HCT116 (cell line): ENCODE data around the gene KCNK2. TPM values are rescaled to one million over a fixed set of nuclear protein-coding genes. Genes with fewer than 3 reads are reported as not detected.

Experiments used
- ATAC-seq: fragments of 200-7000 bp; cut with Tn5 transposase; 2 replicates; pipeline ENCODE4 v1.9.1; 2020; ENCODE audit warnings: mild to moderate bottlenecking, moderate library complexity
- BruUV-seq: library from RNA; stranded (reverse); fragments of 400-500 nt; replicated peaks from 2 replicates; lab custom pipeline; 2021; lab: Mats Ljungman, UMichigan
- CTCF ChIA-PET: fragments of 300-600 bp; sonication (Branson Sonifier 250); formaldehyde crosslinking; loops from one replicate; lab custom pipeline; 2021; ENCODE audit warnings: antibody characterized with exemption; lab: Charles Lee
- POLR2A ChIA-PET: fragments of 300-600, 350-600 bp; sonication (Branson Sonifier 250); formaldehyde crosslinking; loops from one replicate; lab custom pipeline; 2021; ENCODE audit warnings: antibody characterized with exemption; lab: Charles Lee
- RAD21 ChIA-PET, 2 experiments: fragments of 300-600 bp; sonication (Branson Sonifier 250); formaldehyde crosslinking; loops; one replicate each; lab custom pipeline; 2023; ENCODE audit warnings: low total read pairs in 2 of 2; ENCODE audit not compliant: uncharacterized antibody in 2 of 2, unreplicated experiment in 2 of 2, low non-redundant PET in 1 of 2; lab: Charles Lee
- DNase-seq: peaks from one replicate; pipeline ENCODE4 v3.0.0-alpha.2; 2010; ENCODE audit warnings: low read depth, low spot score
- H2AFZ ChIP-seq: fragments of 200-600 bp; shearing (Covaris generic), sonication (generic); 2 replicates; pipeline ENCODE4 v1.6.1; 2017; ENCODE audit warnings: low read depth, mixed run types, mixed read lengths, antibody characterized with exemption, low read length; ENCODE audit not compliant: poor library complexity, severe bottlenecking
- H3K27ac ChIP-seq: 2 replicates; pipeline ENCODE4 v1.5.1; 2012; ENCODE audit warnings: low read depth, low read length
- H3K27me3 ChIP-seq: fragments of 200-600 bp; sonication (generic); 2 replicates; pipeline ENCODE4 v1.6.1; 2016; ENCODE audit warnings: mixed run types, low read length, mixed read lengths; ENCODE audit not compliant: insufficient read depth
- H3K36me3 ChIP-seq, 2 experiments: fragments of 200-500 bp in 1 of 2; fragments of 200-600 bp in 1 of 2; sonication (Bioruptor generic) in 1 of 2; sonication (generic) in 1 of 2; 2 replicates each; pipeline versions ENCODE4 v1.5.1 to v1.6.1; 2014 to 2016; ENCODE audit warnings: low read length in 2 of 2, inconsistent platforms in 1 of 2, mixed read lengths in 1 of 2, mixed run types in 1 of 2; ENCODE audit not compliant: insufficient read depth in 2 of 2, control insufficient read depth in 1 of 2
- H3K4me1 ChIP-seq, 2 experiments: fragments of 200-600 bp in 1 of 2; sonication (generic) in 1 of 2; 2 replicates each; pipeline versions ENCODE4 v1.5.1 to v1.6.1; 2012 to 2017; ENCODE audit warnings: low read length in 2 of 2, inconsistent platforms in 1 of 2, mild to moderate bottlenecking in 1 of 2, mixed read lengths in 1 of 2, mixed run types in 1 of 2, moderate library complexity in 1 of 2; ENCODE audit not compliant: insufficient read depth in 2 of 2, control insufficient read depth in 1 of 2
- H3K4me2 ChIP-seq: fragments of 200-600 bp; sonication (generic); 2 replicates; pipeline ENCODE4 v1.6.1; 2017; ENCODE audit warnings: mixed run types, low read length, mixed read lengths
- H3K4me3 ChIP-seq, 2 experiments: fragments of 200-600 bp in 1 of 2; sonication (generic) in 1 of 2; replicated peaks in 1 of 2; 2 replicates each; pipeline ENCODE4 v1.5.1; 2011 to 2016; ENCODE audit warnings: low read length in 2 of 2, control low read depth in 1 of 2, low read depth in 1 of 2, mild to moderate bottlenecking in 1 of 2, mixed read lengths in 1 of 2, mixed run types in 1 of 2
- H3K79me2 ChIP-seq: fragments of 200-600 bp; sonication (generic); 2 replicates; pipeline ENCODE4 v1.6.1; 2017; ENCODE audit warnings: mild to moderate bottlenecking, mixed run types, low read length, moderate library complexity, mixed read lengths; ENCODE audit not compliant: insufficient read depth
- H3K9ac ChIP-seq: fragments of 200-600 bp; sonication (generic); 2 replicates; pipeline ENCODE4 v1.6.1; 2016; ENCODE audit warnings: low read length, mixed read lengths
- H3K9me2 ChIP-seq: fragments of 200-600 bp; sonication (generic), shearing (Covaris generic); 2 replicates; pipeline ENCODE4 v1.6.1; 2017; ENCODE audit warnings: mixed run types, mild to moderate bottlenecking, moderate library complexity; ENCODE audit not compliant: insufficient read depth
- H3K9me3 ChIP-seq, 2 experiments: fragments of 200-500 bp in 1 of 2; fragments of 200-600 bp in 1 of 2; sonication (Bioruptor generic) in 1 of 2; sonication (generic) in 1 of 2; 2 replicates each; pipeline ENCODE4 v1.6.1; 2014 to 2017; ENCODE audit warnings: low read length in 2 of 2, mixed read lengths in 2 of 2, inconsistent platforms in 1 of 2, low read depth in 1 of 2, mild to moderate bottlenecking in 1 of 2, mixed run types in 1 of 2, moderate library complexity in 1 of 2; ENCODE audit not compliant: control insufficient read depth in 1 of 2, insufficient read depth in 1 of 2
- H4K20me1 ChIP-seq: fragments of 200-600 bp; sonication (generic), shearing (Covaris generic); 2 replicates; pipeline ENCODE4 v1.6.1; 2017; ENCODE audit warnings: mixed run types, mild to moderate bottlenecking, moderate library complexity; ENCODE audit not compliant: insufficient read depth
- ATF3 ChIP-seq: IDR thresholded peaks from 2 replicates; pipeline ENCODE4 v1.6.1; 2012
- CBX3 ChIP-seq: IDR thresholded peaks from 2 replicates; pipeline ENCODE4 v1.6.1; 2012; ENCODE audit warnings: low read depth
- CEBPB ChIP-seq: IDR thresholded peaks from 2 replicates; pipeline ENCODE4 v1.6.1; 2012; ENCODE audit warnings: low read depth
- CTCF ChIP-seq, 3 experiments: fragments of 200-600 bp in 1 of 3; sonication (generic) in 1 of 3; IDR thresholded peaks in 2 of 3; conservative IDR thresholded peaks in 1 of 3; 2 replicates each; pipeline ENCODE4 v1.5.1; 2012 to 2017; ENCODE audit warnings: low read depth in 2 of 3, low read length in 2 of 3, antibody characterized with exemption in 1 of 3, borderline replicate concordance in 1 of 3, control low read depth in 1 of 3, mild to moderate bottlenecking in 1 of 3, mixed read lengths in 1 of 3, mixed run types in 1 of 3, moderate library complexity in 1 of 3; ENCODE audit not compliant: insufficient read depth in 1 of 3
- ELF1 ChIP-seq: IDR thresholded peaks from 2 replicates; pipeline ENCODE4 v1.6.1; 2012; ENCODE audit warnings: low read depth, borderline replicate concordance
- EZH2 ChIP-seq: fragments of 200-600 bp; sonication (generic); IDR thresholded peaks from 2 replicates; pipeline ENCODE4 v1.6.1; 2017; ENCODE audit warnings: antibody characterized with exemption, mixed run types
- FOSL1 ChIP-seq: IDR thresholded peaks from 2 replicates; pipeline ENCODE4 v1.6.1; 2012; ENCODE audit warnings: low read depth
- JUND ChIP-seq: IDR thresholded peaks from 2 replicates; pipeline ENCODE4 v1.6.1; 2012
- POLR2A ChIP-seq: IDR thresholded peaks from 2 replicates; pipeline ENCODE4 v1.7.0; 2011; ENCODE audit warnings: borderline replicate concordance; ENCODE audit not compliant: insufficient read depth, insufficient read length; ENCODE audit errors: extremely low read depth
- POLR2AphosphoS5 ChIP-seq: IDR thresholded peaks from 2 replicates; pipeline ENCODE4 v1.6.1; 2011; ENCODE audit warnings: mild to moderate bottlenecking, low read depth, low read length, moderate library complexity
- RAD21 ChIP-seq: IDR thresholded peaks from 2 replicates; pipeline ENCODE4 v1.6.1; 2012; ENCODE audit warnings: low read depth, mild to moderate bottlenecking
- SIN3A ChIP-seq: IDR thresholded peaks from 2 replicates; pipeline ENCODE4 v1.6.1; 2012; ENCODE audit warnings: low read depth
- SP1 ChIP-seq: IDR thresholded peaks from 2 replicates; pipeline ENCODE4 v1.6.1; 2012; ENCODE audit warnings: low read depth
- SRF ChIP-seq: IDR thresholded peaks from 2 replicates; pipeline ENCODE4 v1.6.1; 2012; ENCODE audit warnings: low read depth
- YY1 ChIP-seq: IDR thresholded peaks from 2 replicates; pipeline ENCODE4 v1.6.1; 2011; ENCODE audit warnings: low read length, low read depth, moderate library complexity, mild to moderate bottlenecking; ENCODE audit not compliant: insufficient replicate concordance; ENCODE audit errors: extremely low read depth
- ZFX ChIP-seq: fragments of 450-650 bp; IDR thresholded peaks from 2 replicates; pipeline ENCODE4 v1.6.1; 2017
- ZNF274 ChIP-seq: fragments of 200-500 bp; sonication (Bioruptor generic); IDR thresholded peaks from 2 replicates; pipeline ENCODE4 v1.6.1; 2014; ENCODE audit warnings: mild to moderate bottlenecking, low read depth, low read length, inconsistent platforms
- intact Hi-C: fragments of 100-400 bp; cut with micrococcal nuclease; formaldehyde crosslinking; loops from 2 replicates; pipeline ENCODE4 v1.10.0; 2022
- total RNA-seq: library from RNA; stranded (reverse); gene quantifications from one replicate; pipeline ENCODE4 v1.2.1, GENCODE V29; 2021; ENCODE audit not compliant: unreplicated experiment
- TF ChIP-seq, protein P1 (sequence below): IDR thresholded peaks from 2 replicates; pipeline ENCODE4 v1.6.1; 2012; ENCODE audit warnings: low read depth

KCNK2 gene
- total RNA-seq, 1 experiment from 2014 or later: 0.27 TPM

DNA sequence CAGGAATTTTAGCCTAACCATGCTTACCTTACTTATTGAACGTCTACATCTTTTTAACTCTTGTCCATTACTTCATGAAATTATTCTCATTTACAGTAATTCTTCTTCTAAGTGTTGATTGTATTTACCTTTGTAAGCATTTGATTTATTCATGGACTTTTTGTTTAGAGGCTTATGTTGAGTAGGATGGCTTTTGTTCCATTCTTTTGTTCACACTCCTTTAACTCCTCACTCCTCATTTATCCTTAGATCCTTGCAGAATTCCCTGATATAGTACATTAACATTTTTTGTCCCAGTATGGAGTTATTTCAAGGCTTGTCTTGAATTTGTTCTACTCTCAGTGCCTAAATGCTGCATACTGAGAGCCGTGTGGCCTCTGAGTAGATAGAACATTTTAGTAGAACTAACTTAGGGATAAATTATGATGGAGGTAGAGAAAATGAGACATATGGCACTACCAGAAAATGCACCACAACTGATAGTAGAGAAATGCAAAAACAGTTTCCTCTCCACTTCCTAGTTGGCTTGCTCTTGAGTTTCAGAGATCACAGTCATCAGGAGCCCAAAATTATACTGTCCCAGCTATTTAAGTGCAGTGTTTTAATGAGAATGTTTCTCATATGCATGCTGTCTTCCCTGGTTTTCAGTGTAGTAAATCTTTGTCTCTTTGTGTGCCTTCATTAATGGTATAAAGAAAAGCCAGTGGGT lies 69.5 kb downstream of the KCNK2 start:
- ChIA-PET CTCF (no interaction called here), RAD21 (no interaction called here), POLR2A (no interaction called here)
- Histone ChIP-seq H3K4me1 (no peaks in the 10 kb centered on the region), H3K4me3 (no peak overlapping the region), H4K20me1 (no peaks in the 10 kb centered on the region), H3K9ac (no peak overlapping the region), H3K79me2 (no peaks in the 10 kb centered on the region), H3K36me3 (no peaks in the 10 kb centered on the region), H3K9me3 (no peaks in the 10 kb centered on the region), H3K9me2 (no peaks in the 10 kb centered on the region), H3K27ac (no peak overlapping the region), H2AFZ (no peak overlapping the region), H3K4me2 (no peak overlapping the region), H3K27me3 (no peaks in the 10 kb centered on the region)
- intact Hi-C loops: no loop called here
- ATAC-seq (no peak), DNase-seq (no peak)
- no TSS peak for BruUV-seq
- no peak for TF ChIP-seq FOSL1
- TF ChIP-seq SRF: no peak
- no peak for TF ChIP-seq SP1
- TF ChIP-seq EZH2: no peak
- TF ChIP-seq SIN3A: no peak
- no peak for TF ChIP-seq ATF3
- TF ChIP-seq CEBPB: no peak
- no peak for TF ChIP-seq RAD21
- no peak for TF ChIP-seq JUND
- TF ChIP-seq POLR2AphosphoS5: no peak
- TF ChIP-seq, protein P1, sequence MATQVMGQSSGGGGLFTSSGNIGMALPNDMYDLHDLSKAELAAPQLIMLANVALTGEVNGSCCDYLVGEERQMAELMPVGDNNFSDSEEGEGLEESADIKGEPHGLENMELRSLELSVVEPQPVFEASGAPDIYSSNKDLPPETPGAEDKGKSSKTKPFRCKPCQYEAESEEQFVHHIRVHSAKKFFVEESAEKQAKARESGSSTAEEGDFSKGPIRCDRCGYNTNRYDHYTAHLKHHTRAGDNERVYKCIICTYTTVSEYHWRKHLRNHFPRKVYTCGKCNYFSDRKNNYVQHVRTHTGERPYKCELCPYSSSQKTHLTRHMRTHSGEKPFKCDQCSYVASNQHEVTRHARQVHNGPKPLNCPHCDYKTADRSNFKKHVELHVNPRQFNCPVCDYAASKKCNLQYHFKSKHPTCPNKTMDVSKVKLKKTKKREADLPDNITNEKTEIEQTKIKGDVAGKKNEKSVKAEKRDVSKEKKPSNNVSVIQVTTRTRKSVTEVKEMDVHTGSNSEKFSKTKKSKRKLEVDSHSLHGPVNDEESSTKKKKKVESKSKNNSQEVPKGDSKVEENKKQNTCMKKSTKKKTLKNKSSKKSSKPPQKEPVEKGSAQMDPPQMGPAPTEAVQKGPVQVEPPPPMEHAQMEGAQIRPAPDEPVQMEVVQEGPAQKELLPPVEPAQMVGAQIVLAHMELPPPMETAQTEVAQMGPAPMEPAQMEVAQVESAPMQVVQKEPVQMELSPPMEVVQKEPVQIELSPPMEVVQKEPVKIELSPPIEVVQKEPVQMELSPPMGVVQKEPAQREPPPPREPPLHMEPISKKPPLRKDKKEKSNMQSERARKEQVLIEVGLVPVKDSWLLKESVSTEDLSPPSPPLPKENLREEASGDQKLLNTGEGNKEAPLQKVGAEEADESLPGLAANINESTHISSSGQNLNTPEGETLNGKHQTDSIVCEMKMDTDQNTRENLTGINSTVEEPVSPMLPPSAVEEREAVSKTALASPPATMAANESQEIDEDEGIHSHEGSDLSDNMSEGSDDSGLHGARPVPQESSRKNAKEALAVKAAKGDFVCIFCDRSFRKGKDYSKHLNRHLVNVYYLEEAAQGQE: no peak
- no peak for TF ChIP-seq ZNF274
- TF ChIP-seq YY1: no peak
- no peak for TF ChIP-seq CTCF (IDR thresholded peaks at IDR 0.05 in 2 of 3, conservative IDR thresholded peaks at IDR 0.05 in 1 of 3; ENCODE audit: borderline replicate concordance in 1 of 3, insufficient read depth in 1 of 3, low read depth in 2 of 3, low read length in 2 of 3)
- no peak for TF ChIP-seq ELF1
- TF ChIP-seq POLR2A: no peak
- TF ChIP-seq ZFX: no peak
- TF ChIP-seq CBX3: no peak
